Stimulated activated CD4-positive, alpha-beta T cell treated with anti-CD3 and anti-CD28 coated beads, Interleukin-12 subunit alpha, Interleukin-12 subunit beta, amount 100 ng/mL, for 4 hours (primary cell): ENCODE data around the gene MICAL2.

Experiments used
- DNase-seq: peaks from one replicate; pipeline ENCODE4 v3.0.0-alpha.2; 2020

Gene MICAL2

GRCh38 chr11:12076840-12077534 is 33.4 kb upstream of the MICAL2 start:
- DNase-seq = no peak

GRCh38 chr11:12077535-12078280 is 32.7 kb upstream of the MICAL2 start:
- no peak for DNase-seq

- no peak for DNase-seq
Observed at GRCh38 chr11:12079726-12080556, 30.4 kb upstream of the MICAL2 start.

- no peak for DNase-seq
Observed at GRCh38 chr11:12083380-12083779, 27.0 kb upstream of the MICAL2 start.

GRCh38 chr11:12084256-12084655 is 26.1 kb upstream of the MICAL2 start:
- no peak for DNase-seq

GRCh38 chr11:12085371-12086251 is 24.8 kb upstream of the MICAL2 start:
- no peak for DNase-seq

- DNase-seq = no peak
Observed at GRCh38 chr11:12086271-12087074, 23.9 kb upstream of the MICAL2 start.

GRCh38 chr11:12087075-12088004 is 23.1 kb upstream of the MICAL2 start:
- DNase-seq = no peak

- DNase-seq = no peak
Observed at GRCh38 chr11:12088047-12088481, 22.3 kb upstream of the MICAL2 start.

GRCh38 chr11:12088531-12088930 is 21.9 kb upstream of the MICAL2 start:
- DNase-seq = no peak

GRCh38 chr11:12089041-12089440 is 21.3 kb upstream of the MICAL2 start:
- no peak for DNase-seq

GRCh38 chr11:12089473-12089872 is 20.9 kb upstream of the MICAL2 start:
- DNase-seq = no peak

GRCh38 chr11:12090061-12090591 is 20.3 kb upstream of the MICAL2 start:
- DNase-seq = no peak

GRCh38 chr11:12090761-12091258 is 19.6 kb upstream of the MICAL2 start:
- no peak for DNase-seq

GRCh38 chr11:12091956-12092558 is 18.3 kb upstream of the MICAL2 start:
- DNase-seq = no peak

GRCh38 chr11:12092714-12093113 is 17.7 kb upstream of the MICAL2 start:
- DNase-seq = no peak

- no peak for DNase-seq
Observed at GRCh38 chr11:12094872-12095800, 15.3 kb upstream of the MICAL2 start.

GRCh38 chr11:12097219-12097618 is 13.2 kb upstream of the MICAL2 start:
- DNase-seq = no peak
